ENCODE data around the gene ZNF609.

The ZNF609 gene, protein sequence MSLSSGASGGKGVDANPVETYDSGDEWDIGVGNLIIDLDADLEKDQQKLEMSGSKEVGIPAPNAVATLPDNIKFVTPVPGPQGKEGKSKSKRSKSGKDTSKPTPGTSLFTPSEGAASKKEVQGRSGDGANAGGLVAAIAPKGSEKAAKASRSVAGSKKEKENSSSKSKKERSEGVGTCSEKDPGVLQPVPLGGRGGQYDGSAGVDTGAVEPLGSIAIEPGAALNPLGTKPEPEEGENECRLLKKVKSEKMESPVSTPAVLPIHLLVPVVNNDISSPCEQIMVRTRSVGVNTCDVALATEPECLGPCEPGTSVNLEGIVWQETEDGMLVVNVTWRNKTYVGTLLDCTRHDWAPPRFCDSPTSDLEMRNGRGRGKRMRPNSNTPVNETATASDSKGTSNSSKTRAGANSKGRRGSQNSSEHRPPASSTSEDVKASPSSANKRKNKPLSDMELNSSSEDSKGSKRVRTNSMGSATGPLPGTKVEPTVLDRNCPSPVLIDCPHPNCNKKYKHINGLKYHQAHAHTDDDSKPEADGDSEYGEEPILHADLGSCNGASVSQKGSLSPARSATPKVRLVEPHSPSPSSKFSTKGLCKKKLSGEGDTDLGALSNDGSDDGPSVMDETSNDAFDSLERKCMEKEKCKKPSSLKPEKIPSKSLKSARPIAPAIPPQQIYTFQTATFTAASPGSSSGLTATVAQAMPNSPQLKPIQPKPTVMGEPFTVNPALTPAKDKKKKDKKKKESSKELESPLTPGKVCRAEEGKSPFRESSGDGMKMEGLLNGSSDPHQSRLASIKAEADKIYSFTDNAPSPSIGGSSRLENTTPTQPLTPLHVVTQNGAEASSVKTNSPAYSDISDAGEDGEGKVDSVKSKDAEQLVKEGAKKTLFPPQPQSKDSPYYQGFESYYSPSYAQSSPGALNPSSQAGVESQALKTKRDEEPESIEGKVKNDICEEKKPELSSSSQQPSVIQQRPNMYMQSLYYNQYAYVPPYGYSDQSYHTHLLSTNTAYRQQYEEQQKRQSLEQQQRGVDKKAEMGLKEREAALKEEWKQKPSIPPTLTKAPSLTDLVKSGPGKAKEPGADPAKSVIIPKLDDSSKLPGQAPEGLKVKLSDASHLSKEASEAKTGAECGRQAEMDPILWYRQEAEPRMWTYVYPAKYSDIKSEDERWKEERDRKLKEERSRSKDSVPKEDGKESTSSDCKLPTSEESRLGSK (N-terminal part only)

DNA sequence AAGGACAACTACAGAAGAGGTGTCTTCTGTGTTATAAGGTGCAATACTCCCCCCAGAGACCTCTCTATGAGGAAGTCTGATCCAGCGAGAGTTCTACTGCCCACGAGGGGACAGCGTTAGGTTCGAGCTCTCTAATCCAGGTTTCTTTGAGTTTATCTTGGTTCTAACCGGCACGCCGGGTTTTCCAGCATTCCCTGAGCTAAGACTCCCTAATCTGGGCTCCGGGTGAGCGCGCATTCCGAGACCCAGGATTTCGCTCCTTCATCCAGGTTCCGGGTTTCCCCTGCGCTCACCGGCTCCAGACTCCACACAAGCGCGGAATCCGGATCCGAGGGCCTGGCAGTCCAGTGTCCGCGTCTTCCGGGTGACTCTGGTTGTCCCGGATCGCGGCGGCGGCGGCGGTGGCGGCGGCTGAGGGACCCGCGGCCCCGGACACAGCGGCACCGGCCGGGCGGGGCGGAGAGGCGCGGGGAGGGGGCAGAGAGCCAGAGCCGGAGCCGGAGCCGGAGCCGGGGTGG is at the start of gene ZNF609:
Gene ZNF609 (plus strand): TSS at position 373 of the 518 bp plus-strand sequence. CDS start 38,842 bp downstream, outside the sequence.
- peak; percentile 93 for DNase-seq

- DNase-seq: no peak
Measured at GRCh38 chr15:64412216-64412615, 48.2 kb upstream of the ZNF609 start.

DNA sequence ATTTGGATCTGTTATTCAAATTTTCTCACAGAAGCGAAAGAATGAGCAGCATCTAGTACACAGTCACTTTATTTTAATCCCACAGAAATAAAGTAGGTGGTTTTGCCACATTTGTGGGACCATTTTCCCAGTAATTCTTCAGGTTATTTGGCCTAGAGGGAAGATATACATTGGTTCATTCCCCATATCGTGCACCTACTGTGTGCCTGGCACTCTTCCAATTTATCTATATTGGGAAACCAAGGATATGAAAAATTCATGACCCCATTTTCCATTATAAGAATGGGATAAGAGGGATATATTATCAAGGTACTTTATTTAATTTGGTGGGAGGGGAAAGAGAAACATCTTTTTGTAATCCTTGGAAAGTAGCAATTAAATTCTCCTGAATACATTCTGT is 37.7 kb upstream of the ZNF609 start:
- DNase-seq: no peak

DNA sequence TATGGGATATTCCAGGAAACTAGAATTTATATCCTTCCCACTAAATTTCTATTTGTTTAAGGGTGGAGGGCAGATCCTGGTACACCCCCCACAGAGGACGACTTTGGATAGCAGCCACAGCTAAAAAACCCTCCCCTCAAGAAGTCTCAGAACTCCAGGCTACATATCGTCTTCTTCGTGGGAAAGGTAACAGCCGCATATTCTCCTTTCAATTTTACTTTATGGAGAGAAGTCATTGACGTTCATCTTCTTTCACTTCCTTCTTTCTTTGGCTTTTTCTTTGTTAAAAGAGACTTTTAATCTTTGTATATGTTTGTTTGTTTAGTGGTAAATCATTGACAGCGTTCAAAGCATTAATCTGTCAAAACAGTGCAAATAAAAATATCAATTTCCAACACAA is 36.4 kb upstream of the ZNF609 start:
- DNase-seq: no peak

DNA sequence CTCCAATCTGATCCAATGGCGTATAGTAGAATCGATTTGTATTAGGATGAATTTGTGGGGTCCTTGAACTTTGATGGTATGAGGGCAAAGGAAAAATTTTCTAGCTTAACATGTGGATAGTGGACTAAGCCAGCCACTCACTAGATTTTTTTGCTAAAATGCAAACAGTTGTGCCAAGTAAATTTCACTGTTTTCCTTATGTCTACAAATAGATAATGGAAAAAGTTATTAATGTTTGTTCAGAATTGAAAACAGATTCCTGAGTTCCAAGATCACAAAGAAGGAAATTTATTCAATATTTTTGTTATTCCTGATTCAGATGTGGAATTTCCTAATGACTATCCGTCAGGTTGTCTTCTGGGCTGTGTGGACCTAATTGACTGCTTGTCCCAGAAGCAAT is 35.2 kb upstream of the ZNF609 start:
- DNase-seq: no peak

DNA sequence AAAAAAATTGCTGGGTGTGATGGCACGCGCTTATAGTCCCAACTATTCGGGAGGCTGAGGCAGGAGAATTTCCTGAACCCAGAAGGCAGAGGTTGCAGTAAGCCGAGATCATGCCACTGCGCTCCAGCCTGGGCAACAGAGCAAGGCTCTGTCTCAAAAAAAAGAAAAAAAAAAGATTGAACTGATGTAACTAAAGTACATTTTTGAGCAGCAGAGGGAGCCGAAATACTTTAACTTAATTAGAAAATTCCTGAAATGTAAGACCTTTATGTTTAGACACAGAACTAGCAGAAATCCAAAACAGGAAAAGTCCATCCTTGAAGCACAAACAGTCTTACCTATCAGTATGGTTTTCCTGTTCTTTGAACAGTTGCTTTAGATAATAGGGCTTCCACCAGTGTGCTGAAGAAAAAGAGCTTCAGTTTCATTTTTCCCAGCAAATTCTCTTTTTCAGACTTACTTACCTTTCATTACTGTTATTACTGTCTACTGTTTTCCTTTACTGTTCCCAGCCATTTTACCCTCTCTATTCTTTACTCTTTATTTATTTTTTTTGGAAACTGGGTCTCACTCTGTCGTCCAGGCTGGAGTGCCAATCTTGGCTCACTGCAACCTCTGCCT is 33.4 kb upstream of the ZNF609 start:
- DNase-seq: no peak

DNA sequence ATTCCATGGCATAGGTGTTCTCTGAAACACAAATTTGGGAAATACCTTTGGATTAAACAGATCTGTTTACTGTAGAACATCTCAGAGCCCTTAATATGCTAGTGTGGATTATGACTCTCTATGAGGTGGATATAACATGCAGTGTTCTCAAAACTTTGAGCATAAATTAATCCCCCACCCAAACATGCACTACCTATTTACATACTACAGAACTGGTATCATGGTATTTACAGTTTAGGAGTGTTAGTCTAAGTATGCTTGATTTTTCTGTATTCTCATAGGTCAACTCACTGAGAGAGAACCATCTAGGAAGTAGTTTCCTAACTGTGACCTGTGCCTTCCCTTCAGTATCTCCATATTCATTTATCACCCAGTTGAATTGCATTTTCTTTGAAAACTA is 30.9 kb upstream of the ZNF609 start:
- DNase-seq: peak; percentile 17

- DNase-seq: peak; percentile 66
Measured at GRCh38 chr15:64430000-64430735, 30.2 kb upstream of the ZNF609 start.

DNA sequence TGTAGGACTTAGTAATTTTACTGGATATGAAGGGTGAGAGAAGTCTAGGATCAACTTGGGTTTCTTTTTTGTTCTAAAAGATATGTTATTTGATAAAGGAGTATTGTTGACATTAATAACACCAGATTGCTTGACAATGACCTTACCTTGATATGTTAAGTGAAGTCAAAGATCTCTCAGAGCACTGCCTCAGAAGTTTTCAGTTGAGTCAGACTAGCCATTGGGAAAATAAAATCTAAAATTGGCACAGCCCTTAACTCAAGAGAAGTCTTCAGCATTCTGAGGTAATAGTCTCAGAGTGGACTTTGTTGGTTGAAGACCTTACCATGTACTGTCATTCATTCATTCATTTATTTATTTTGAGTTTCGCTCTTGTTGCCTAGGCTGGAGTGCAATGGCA is 22.4 kb upstream of the ZNF609 start:
- no peak for DNase-seq

GRCh38 chr15:64438653-64439447 is 21.5 kb upstream of the ZNF609 start:
- no peak for DNase-seq

DNA sequence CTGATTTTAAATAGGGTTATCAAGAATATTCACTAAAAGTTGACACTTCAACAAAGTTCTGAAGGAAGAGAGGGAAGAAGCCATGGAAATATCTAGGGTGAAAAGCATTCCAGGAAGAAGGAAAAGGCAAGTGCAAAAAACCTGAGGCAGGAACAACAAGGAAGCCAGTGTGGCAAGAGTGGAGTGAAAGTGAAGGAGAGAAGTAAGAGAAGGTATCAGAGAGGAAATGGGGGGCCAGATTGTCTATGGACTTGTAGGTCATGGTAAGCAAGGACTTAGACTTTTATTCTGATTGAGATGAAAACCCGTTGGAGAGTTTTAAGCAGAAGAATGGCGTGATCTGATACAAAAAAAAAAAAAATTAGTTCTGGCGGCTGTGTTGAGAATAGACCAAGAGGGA is 18.5 kb upstream of the ZNF609 start:
- no peak for DNase-seq

DNA sequence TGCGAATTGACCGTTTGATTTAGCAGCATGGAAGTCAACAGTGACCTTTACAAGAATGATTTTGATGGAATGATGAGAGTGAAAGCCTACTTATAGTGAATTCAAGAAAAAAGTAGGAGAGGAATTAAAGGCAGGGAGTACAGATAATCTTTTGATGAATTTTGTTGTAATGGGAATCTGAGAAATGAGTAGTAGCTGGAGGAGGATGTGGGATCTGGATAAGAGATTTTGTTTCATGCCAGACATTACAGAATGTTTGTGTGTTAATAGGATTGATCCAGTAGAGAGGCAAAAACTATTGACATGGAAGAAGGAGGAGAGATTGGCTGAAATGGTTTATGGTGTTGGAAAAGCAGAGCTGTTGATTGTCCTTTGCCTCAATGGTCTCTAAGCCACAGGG is 17.4 kb upstream of the ZNF609 start:
- no peak for DNase-seq

- DNase-seq: peak; percentile 73
Measured at GRCh38 chr15:64443747-64444621, 16.4 kb upstream of the ZNF609 start.

DNA sequence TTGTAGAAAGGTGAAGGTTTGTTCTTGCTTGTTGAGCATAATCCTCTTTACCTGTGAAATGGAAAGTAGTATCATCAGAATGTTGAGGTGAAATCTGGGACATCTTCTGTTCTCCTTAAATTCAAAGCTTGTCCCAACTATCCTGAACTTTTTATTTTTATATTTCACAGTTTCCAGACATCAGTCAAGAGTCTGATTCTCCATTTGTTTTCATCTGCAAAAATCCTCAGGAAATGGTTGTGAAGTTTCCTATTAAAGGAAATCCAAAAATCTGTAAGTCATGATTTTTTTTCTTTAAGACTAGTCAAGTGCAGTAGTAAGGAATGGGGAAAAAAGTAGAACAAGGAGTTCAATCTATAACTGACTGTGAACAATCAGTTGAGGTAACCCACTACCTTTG is 15.5 kb upstream of the ZNF609 start:
- DNase-seq: no peak

DNA sequence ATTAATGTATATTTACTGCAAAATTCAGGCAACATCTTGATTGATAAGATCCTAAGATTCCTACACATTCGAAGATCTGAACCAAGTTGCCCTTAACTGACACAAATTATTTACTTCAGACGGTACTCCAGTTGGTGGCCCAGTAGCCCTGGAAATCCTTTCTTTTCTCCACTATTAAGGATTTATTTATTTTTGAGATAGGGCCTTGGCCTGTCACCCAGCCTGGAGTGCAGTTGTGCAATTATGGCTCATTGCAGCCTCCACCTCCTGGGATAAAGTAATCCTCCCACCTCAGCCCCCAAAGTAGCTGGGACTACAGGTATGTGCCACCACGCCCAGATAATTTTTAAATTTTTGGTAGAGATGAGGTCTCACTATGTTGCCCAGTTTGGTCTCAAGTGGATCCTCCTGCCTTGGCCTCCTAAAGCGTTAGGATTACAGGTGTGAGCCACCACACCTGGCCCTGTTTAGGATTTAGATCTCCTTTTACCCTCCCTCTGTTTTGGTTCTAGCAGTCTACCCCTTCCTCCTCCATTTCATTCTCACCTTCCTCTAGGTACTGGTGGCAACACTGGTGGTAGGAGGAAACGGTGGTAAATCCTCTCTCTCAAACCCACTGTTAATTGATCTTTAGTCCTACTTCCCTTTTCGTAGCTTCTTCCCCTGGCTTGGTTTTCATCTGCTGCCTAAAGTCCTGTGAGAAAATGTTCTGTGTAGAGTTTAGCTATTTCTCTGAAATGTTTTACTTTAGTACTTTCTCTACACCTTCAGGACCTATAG is 12.7 kb upstream of the ZNF609 start:
- no peak for DNase-seq

DNA sequence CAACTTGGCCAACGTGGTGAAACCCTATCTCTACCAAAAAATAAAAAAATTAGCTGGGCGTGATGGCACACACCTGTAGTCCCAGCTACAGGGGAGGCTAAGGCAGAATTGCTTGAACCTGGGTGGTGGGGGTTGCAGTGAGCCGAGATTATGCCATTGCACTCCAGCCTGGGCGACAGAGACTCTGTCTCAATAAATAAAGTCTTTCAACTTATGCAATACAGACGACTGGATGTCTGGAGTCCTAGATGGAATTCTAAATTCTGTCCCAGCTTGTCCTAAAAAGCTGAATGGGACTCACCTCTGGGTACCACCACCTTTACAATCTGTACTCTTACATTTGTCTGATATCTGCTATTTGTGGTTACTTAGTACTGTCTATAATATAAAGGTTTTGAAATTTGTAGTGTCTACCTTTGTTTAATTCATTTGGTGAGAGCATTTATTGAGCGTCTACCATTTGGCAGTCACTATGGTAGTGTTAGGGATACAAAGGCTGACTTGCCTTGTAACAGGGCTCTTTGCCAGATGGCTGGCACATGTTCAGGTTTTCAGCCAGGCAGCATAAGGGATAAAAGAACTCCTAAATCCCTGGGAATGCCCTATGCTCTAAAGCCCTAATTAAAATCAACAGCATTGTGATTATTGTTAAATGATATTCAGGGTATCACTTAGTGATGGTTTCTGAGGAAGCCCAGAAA is 7.2 kb upstream of the ZNF609 start:
- DNase-seq: no peak

DNA sequence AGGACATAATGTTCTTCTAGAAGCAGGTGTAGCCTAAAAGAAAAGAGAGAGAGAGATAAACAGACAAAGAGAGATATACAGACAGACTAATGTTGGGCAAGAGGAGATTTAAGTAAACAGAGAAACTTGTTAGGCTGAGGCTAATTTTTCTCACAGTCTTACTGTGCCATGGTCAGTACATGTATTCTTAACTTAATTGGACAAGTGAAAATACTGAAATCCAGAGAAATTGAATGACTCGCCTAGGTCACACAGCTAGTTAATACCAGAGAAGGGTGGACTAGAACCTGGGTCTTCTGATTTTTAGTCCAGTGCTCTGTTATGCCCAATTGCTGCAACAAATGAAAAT is 6.7 kb upstream of the ZNF609 start:
- no peak for DNase-seq

DNA sequence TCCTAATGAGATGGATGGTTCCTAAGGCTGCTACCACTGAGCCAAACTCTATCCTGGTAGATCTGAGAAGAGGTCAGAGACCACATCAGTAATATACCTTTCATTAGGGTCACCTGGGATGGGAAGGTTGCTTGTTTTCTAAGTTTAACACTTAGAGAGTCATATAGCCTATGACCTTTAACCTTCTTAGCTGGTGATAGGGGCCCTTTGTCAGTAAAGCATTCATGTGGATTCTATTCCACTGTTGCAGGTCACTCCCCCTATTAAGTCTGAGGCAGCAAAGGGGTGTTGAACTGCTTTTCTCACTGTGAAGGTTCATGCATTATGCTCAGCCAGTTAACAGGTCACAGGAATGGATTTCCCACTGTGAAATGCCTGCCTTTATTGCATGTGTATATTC is 6.1 kb upstream of the ZNF609 start:
- no peak for DNase-seq

GRCh38 chr15:64455961-64456371 is 4.4 kb upstream of the ZNF609 start:
- no peak for DNase-seq
